PC-3 (cell line): Measurements from ENCODE around the gene ARHGAP26. TPM values are rescaled to one million over a fixed set of nuclear protein-coding genes. Genes with fewer than 3 reads are reported as not detected.

Source experiments
- ATAC-seq: fragments of 200-7000 bp; cut with Tn5 transposase; 2 replicates; pipeline ENCODE4 v1.9.1; 2020; ENCODE audit warnings: mild to moderate bottlenecking, moderate library complexity
- BruUV-seq: library from RNA; stranded (reverse); fragments of 400-500 nt; replicated peaks from 2 replicates; lab custom pipeline; 2021; lab: Mats Ljungman, UMichigan
- CTCF ChIA-PET: fragments of 300-600 bp; sonication (Branson Sonifier 250); formaldehyde crosslinking; loops from one replicate; lab custom pipeline; 2022; ENCODE audit warnings: antibody characterized with exemption; lab: Charles Lee
- POLR2A ChIA-PET: fragments of 300-600 bp; sonication (Branson Sonifier 250); formaldehyde crosslinking; loops from one replicate; lab custom pipeline; 2022; ENCODE audit warnings: antibody characterized with exemption; ENCODE audit not compliant: unreplicated experiment; lab: Charles Lee
- DNase-seq: peaks from one replicate; pipeline ENCODE4 v3.0.0-alpha.2; 2015
- H2AFZ ChIP-seq: fragments of 300-600 bp; sonication (generic); 2 replicates; pipeline ENCODE4 v1.6.0; 2016; ENCODE audit warnings: antibody characterized with exemption, low read length
- H3F3A ChIP-seq: fragments of 300-600 bp; sonication (generic); one replicate; pipeline ENCODE4 v1.6.0; 2017; ENCODE audit warnings: antibody characterized with exemption, low read length, control low read depth, mild to moderate bottlenecking; ENCODE audit not compliant: unreplicated experiment
- H3K27ac ChIP-seq: fragments of 300-600 bp; sonication (generic); 2 replicates; pipeline ENCODE4 v1.5.1; 2016; ENCODE audit warnings: mild to moderate bottlenecking, low read length
- H3K27me3 ChIP-seq: fragments of 300-600 bp; sonication (generic); 2 replicates; pipeline ENCODE4 v1.6.1; 2016; ENCODE audit warnings: low read length, mixed read lengths
- H3K36me3 ChIP-seq: fragments of 300-600 bp; sonication (generic); 2 replicates; pipeline ENCODE4 v1.6.1; 2016; ENCODE audit warnings: low read depth, mixed run types, low read length, mixed read lengths
- H3K4me1 ChIP-seq: fragments of 300-600 bp; sonication (generic); 2 replicates; pipeline ENCODE4 v1.5.1; 2016; ENCODE audit warnings: low read length; ENCODE audit not compliant: insufficient read depth
- H3K4me2 ChIP-seq: fragments of 300-600 bp; sonication (generic); 2 replicates; pipeline ENCODE4 v1.6.0; 2016; ENCODE audit warnings: low read length
- H3K4me3 ChIP-seq: fragments of 300-600 bp; sonication (generic); 2 replicates; pipeline ENCODE4 v1.5.1; 2016; ENCODE audit warnings: mild to moderate bottlenecking, low read length, mixed read lengths
- H3K79me2 ChIP-seq: fragments of 300-600 bp; sonication (generic); 2 replicates; pipeline ENCODE4 v1.6.1; 2017; ENCODE audit warnings: low read length, mixed read lengths
- H3K9ac ChIP-seq: fragments of 300-600 bp; sonication (generic); 2 replicates; pipeline ENCODE4 v1.6.0; 2016; ENCODE audit warnings: mild to moderate bottlenecking, low read length
- H3K9me2 ChIP-seq: fragments of 300-600 bp; sonication (generic); replicated peaks from 2 replicates; pipeline ENCODE4 v1.6.1; 2016; ENCODE audit warnings: mixed run types, low read length, mixed read lengths
- H3K9me3 ChIP-seq: fragments of 300-600 bp; sonication (generic); 2 replicates; pipeline ENCODE4 v1.6.1; 2016; ENCODE audit warnings: low read length, mixed read lengths
- H4K20me1 ChIP-seq: fragments of 300-600 bp; sonication (generic); 2 replicates; pipeline ENCODE4 v1.6.1; 2016; ENCODE audit warnings: low read length, mixed read lengths
- EZH2 ChIP-seq: fragments of 300-600 bp; sonication (generic); IDR thresholded peaks from one replicate; pipeline ENCODE4 v1.6.1; 2017; ENCODE audit warnings: antibody characterized with exemption, mild to moderate bottlenecking, low read length; ENCODE audit not compliant: unreplicated experiment
- EZH2phosphoT487 ChIP-seq: fragments of 300-600 bp; sonication (generic); IDR thresholded peaks from 2 replicates; pipeline ENCODE4 v1.6.1; 2018; ENCODE audit warnings: mild to moderate bottlenecking, antibody characterized with exemption, low read length, borderline replicate concordance
- intact Hi-C: fragments of 100-400 bp; cut with micrococcal nuclease; formaldehyde crosslinking; loops from 2 replicates; pipeline ENCODE4 v1.9.0; 2023
- total RNA-seq: library from RNA; depleted of rRNA; stranded (reverse); fragments of >200 nt; gene quantifications from 2 replicates; pipeline ENCODE4 v1.2.3, GENCODE V29; 2014
- TF ChIP-seq, protein P1 (sequence below): fragments of 300-600 bp; sonication (generic); conservative IDR thresholded peaks from 2 replicates; pipeline ENCODE4 v1.5.1; 2017; ENCODE audit warnings: antibody characterized with exemption, low read depth, mild to moderate bottlenecking, low read length

The ARHGAP26 gene
- total RNA-seq, 1 experiment from 2014 or later = 11.7 TPM

- Histone ChIP-seq H3K27me3 (no peaks in the 10 kb centered on the region), H3K36me3 (no peaks in the 10 kb centered on the region), H2AFZ (no peak overlapping the region), H3K9ac (no peak overlapping the region), H4K20me1 (no peaks in the 10 kb centered on the region), H3K79me2 (peaks cover 6% of the 10 kb centered on the region), H3K4me1 (0 out of 2 replicates have a peak, but pooled peaks cover 8% of the 10 kb centered on the region), H3K4me2 (no peak overlapping the region), H3K9me2 (no peaks in the 10 kb centered on the region), H3K27ac (no peak overlapping the region), H3K4me3 (no peak overlapping the region), H3F3A (no peaks in the 10 kb centered on the region), H3K9me3 (no peaks in the 10 kb centered on the region)
- CTCF ChIA-PET = no interaction called here
- ATAC-seq = peak; percentile 33; the same call in 1 of the 2 replicates
- TF ChIP-seq, protein P1, sequence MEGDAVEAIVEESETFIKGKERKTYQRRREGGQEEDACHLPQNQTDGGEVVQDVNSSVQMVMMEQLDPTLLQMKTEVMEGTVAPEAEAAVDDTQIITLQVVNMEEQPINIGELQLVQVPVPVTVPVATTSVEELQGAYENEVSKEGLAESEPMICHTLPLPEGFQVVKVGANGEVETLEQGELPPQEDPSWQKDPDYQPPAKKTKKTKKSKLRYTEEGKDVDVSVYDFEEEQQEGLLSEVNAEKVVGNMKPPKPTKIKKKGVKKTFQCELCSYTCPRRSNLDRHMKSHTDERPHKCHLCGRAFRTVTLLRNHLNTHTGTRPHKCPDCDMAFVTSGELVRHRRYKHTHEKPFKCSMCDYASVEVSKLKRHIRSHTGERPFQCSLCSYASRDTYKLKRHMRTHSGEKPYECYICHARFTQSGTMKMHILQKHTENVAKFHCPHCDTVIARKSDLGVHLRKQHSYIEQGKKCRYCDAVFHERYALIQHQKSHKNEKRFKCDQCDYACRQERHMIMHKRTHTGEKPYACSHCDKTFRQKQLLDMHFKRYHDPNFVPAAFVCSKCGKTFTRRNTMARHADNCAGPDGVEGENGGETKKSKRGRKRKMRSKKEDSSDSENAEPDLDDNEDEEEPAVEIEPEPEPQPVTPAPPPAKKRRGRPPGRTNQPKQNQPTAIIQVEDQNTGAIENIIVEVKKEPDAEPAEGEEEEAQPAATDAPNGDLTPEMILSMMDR = no peak
- TF ChIP-seq EZH2phosphoT487 = no peak
- no peak for TF ChIP-seq EZH2
- POLR2A ChIA-PET = no interaction called here
- intact Hi-C loops = no loop called here
- no TSS peak for BruUV-seq
- peak; percentile 7 for DNase-seq
Observed at GRCh38 chr5:142784401-142784955, 14.3 kb downstream of the ARHGAP26 start.

DNA sequence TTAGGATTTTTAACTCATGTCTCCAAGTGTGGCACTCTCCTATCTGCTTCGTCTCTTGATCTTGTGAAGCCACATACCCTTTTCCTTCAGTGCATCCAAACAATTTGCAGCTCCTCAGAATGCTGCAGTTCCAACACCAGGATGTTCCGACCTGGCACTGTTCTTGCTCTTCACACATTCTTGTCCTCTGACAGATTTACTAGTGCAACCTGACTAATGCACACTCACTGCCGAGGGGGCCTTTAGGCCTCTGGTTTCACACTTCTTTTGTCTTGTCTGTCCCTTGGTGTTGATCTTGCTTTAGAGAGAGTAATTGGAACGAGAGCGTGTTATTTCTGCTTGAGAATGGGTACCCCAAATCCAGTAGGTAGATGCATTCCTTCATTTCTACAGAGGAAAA lies 15.0 kb downstream of the ARHGAP26 start:
- H2AFZ ChIP-seq = no peak overlapping the region
- H4K20me1 ChIP-seq = no peaks in the 10 kb centered on the region
- H3K4me3 ChIP-seq = no peak overlapping the region
- ATAC-seq = no peak
- no peak overlapping the region for H3K4me2 ChIP-seq
- POLR2A ChIA-PET = no interaction called here
- no TSS peak for BruUV-seq
- TF ChIP-seq EZH2phosphoT487 (no peak), EZH2 (no peak)
- TF ChIP-seq, protein P1 = no peak
- no peak overlapping the region for H3K9ac ChIP-seq
- intact Hi-C loops = no loop called here
- H3K27me3 ChIP-seq = no peaks in the 10 kb centered on the region
- CTCF ChIA-PET = no interaction called here
- H3K4me1 ChIP-seq = 0 out of 2 replicates have a peak, but pooled peaks cover 8% of the 10 kb centered on the region
- no peaks in the 10 kb centered on the region for H3F3A ChIP-seq
- peak; percentile 6 for DNase-seq
- H3K27ac ChIP-seq = no peak overlapping the region
- peaks cover 4% of the 10 kb centered on the region; the same call in 1 of the 2 replicates for H3K79me2 ChIP-seq
- no peaks in the 10 kb centered on the region for H3K36me3 ChIP-seq
- H3K9me2 ChIP-seq = no peaks in the 10 kb centered on the region
- H3K9me3 ChIP-seq = no peaks in the 10 kb centered on the region

DNA sequence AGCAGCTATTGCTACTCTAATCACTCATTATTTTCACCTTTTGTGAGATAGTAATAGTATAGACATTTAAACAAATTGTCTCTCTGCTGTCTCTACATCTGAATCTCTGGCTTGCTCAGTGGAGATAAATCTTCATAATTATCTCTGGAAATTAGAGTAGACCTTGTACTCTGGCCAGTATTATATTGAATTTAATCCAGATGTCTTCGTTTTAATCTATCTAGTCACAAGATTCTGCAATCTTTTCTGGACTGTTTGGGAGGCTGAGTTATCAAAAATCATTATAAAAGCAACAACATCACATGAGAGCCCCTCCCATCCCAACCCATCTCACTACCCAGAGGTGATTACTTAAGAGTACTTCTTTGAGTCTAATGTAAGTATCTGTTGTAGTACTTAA lies 19.0 kb downstream of the ARHGAP26 start:
- no peak for DNase-seq
- ChIA-PET CTCF (no interaction called here), POLR2A (no interaction called here)
- Histone ChIP-seq H2AFZ (no peak overlapping the region), H3F3A (no peaks in the 10 kb centered on the region), H3K4me3 (no peak overlapping the region), H3K27ac (no peak overlapping the region), H3K9me2 (no peaks in the 10 kb centered on the region), H4K20me1 (no peaks in the 10 kb centered on the region), H3K9me3 (no peaks in the 10 kb centered on the region), H3K9ac (no peak overlapping the region), H3K4me2 (no peak overlapping the region), H3K4me1 (0 out of 2 replicates have a peak, but pooled peaks cover 4% of the 10 kb centered on the region), H3K27me3 (no peaks in the 10 kb centered on the region), H3K36me3 (no peaks in the 10 kb centered on the region), H3K79me2 (peaks cover 4% of the 10 kb centered on the region; the same call in 1 of the 2 replicates)
- TF ChIP-seq, protein P1 = no peak
- TF ChIP-seq EZH2phosphoT487 (no peak), EZH2 (no peak)
- intact Hi-C loops = no loop called here
- no peak for ATAC-seq
- BruUV-seq = no TSS peak
